KBM-7 (cell line): ENCODE measurements around the gene RPL32.

Source experiments
- DNase-seq: peaks from one replicate; pipeline ENCODE4 v3.0.0-alpha.2; 2015
- in situ Hi-C: fragments of 300-500 bp; cut with MboI; formaldehyde crosslinking; loops from 2 replicates; pipeline ENCODE4 v1.14.3; 2020; ENCODE audit warnings: low sequenced_read_pairs, low pct_unique_long_range_greater_than_20kb, mixed read lengths

Gene RPL32

DNA sequence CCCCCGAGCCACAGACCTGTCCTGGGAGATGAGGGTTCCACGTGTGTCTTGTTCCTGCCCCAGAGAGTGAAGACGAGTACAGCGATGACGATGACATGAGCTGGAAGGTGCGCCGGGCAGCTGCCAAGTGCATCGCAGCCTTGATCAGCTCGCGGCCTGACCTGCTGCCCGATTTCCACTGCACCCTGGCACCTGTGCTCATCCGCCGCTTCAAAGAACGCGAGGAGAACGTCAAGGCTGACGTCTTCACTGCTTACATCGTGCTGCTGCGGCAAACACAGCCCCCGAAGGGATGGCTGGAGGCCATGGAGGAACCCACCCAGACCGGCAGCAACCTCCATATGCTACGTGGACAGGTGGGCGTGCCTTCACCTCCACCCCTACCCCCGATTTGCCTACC is 26.3 kb downstream of the RPL32 start:
- DNase-seq = no peak
- in situ Hi-C loops = no loop called here

DNA sequence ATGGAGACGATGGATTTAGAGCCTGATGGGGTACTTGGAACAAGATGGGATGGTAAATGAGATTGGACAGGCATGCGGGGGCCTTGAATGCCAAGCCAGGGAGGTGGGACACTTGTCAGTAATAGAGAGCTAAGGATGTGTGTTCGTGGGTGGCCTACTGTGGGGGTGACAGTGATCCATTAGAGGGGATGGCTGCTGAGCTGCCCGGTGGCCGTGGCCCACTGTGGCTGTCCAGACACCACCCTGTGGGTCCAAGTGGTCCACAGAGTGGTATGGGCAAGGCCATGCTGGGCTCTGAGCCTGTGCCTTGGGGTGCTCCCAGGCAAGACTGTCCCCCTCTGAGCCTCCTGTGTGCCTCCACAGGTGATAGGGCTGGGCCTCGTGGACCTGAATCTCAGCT is 27.4 kb downstream of the RPL32 start:
- no peak for DNase-seq
- in situ Hi-C loops = no loop called here

DNA sequence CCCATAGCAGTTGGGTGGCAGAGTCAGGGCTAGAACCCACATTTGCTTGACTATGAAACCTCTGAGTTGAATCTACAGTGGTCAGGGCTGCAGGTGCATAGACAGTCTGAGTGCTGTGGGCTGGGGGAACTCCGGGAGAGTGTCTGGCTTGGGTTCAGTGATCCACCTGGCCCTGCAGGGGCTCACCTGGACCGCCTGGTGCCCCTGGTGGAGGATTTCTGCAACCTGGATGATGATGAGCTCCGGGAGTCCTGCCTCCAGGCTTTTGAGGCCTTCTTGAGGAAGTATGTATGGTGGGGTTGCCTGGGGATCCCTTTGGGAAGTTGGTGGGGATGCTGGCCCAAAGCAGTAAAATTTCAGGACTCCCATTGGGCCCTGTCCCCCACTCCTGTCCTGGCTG is 28.6 kb downstream of the RPL32 start:
- in situ Hi-C loops = no loop called here

DNA sequence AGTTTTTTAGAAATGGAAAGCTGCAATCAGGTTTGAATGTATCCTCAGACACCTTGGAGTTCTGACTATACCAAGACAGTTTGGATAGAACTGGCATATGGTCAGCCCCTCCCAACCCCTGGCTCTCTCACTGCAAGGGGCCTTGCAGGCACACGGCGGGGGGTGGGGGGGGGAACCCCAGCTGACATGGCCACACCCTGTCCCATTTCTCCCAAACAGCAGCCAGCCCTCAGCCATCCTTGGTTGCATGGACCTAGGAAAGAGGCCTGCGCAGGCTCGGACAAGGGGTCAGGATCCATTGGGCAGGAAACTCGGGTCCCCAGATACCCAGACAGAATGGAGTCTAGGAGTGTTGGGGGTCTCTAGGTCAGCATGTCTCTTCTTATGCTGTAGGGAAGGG is 30.4 kb downstream of the RPL32 start:
- no peak for DNase-seq
- in situ Hi-C loops = no loop called here

More for the DNA sequence above, 28.6 kb downstream of the RPL32 start:
- no peak for DNase-seq

DNA sequence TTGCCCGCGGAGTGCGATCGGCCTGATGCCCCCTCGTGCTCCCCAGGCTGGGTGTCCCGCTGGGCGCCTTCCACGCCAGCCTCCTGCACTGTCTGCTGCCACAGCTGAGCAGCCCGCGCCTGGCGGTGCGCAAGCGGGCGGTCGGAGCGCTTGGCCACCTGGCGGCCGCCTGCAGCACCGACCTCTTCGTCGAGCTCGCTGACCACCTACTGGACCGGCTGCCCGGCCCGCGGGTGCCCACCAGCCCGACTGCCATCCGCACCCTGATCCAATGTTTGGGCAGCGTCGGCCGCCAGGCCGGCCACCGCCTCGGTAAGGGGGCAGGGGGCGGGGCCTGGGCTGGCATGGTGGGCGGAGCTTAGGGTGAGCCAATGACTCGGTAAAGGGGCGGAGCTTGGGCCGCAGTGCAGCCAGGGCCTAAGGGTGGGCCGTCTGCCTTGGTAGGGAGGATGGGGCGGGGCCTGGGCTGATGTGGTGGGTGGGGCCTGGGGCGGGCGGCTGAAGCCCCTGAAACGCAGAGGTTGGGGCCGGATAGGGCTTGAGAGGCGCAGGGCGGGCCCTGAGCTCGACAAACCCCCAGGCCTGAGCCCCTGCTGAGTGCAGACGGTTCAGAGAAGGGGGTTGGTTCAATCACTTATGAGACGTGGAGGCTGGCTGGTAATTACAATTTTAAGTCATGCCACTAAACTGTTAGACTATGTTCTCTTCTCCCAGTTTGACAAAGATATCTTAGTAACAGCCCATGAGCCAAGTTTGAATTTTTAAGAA is 31.2 kb downstream of the RPL32 start:
- DNase-seq = peak; percentile 40
- in situ Hi-C loops = no loop called here

DNA sequence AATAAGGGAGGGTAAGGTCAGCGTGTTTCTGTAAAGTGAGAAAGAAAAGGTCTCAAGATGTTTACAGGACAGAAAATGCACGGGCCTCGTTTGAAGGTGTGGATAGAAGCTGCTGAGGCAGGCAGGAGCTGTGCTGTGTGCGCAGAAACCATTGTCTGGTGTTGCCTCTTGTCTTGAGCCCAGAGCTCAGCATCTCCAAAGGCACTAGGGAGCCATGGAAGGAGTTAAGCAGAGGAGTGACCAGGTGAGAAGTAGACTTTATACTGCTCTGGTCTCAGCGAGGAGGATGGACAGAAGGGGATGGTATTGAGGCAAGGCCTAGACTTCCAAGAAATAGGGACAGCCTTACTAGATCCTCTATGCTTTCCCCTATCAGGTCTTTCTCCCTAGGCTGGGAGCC is 31.9 kb downstream of the RPL32 start:
- no peak for DNase-seq
- in situ Hi-C loops = no loop called here

DNA sequence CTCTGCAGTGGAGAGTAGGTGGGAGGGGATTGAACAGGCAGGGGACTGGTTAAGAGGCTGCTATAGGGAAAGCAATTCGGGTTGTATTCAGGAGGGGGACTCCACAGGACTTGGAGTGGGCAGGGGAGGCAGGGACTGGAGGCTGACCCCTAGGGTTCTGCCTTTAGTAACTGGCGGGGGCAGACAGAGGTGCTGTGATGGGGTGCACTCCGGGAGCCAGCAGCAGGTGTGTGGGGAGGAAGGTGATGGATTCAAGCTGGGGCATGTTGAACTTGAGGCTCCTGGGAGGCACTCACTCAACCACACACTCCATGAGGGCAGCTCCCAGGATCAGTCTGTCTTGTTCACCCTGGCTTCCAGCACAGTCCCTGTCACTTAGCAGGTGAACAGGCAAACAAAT is 32.4 kb downstream of the RPL32 start:
- no peak for DNase-seq
- in situ Hi-C loops = no loop called here

DNA sequence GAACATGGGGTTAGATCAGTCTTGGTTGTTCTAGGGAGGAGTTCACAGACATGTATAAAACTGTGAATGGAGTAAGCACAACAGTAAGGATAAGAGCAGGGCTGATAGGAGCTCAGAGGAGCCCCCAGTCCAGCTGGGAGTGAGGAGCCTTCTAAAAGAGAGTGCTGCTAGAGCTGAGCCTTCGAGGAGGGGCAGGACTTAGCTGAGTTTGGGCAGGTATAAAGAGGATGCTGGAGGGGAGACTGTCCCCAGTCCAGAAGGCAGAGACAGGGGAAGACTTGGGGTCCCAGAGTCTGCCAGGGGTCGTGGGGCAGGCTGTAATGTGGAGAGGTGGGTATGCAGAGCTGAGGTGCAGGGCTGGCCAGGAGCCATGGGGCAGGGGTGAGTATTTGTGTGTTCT is 32.8 kb downstream of the RPL32 start:
- in situ Hi-C loops = no loop called here
- DNase-seq = no peak

DNA sequence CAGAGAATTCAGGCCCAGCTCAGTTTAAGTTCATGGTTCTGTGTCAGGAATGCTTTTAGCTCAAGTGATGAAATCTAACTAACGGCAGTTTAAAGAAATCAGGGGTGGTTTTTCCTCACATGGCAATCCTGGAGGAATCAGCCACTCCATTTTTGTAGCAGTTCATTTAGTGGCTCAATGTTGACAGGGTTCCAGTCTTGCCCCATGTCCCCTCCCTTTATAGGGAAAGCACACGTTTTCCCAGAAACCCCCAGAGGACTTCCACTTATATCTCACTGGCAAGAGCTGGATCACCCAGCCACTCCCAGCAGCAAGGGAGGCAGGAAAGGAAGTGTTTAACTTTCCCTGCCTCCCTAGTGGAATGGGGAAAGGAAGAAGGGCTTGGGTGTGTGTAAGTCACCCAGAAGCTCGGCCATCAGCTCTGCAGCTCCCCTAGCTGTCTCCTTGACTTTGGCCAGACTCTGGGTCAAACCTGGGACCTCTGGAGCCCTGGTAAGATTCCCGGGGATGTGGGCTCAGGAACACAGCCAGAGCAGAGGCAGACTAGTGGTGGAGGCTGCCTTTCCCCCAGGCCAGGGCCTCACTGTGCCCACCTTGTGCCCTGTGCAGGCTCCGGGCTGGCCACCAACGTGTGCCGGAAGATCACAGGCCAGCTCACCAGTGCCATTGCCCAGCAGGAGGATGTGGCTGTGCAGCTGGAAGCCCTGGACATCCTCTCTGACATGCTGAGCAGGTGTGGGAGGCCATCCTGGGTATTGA is 33.6 kb downstream of the RPL32 start:
- no peak for DNase-seq

DNA sequence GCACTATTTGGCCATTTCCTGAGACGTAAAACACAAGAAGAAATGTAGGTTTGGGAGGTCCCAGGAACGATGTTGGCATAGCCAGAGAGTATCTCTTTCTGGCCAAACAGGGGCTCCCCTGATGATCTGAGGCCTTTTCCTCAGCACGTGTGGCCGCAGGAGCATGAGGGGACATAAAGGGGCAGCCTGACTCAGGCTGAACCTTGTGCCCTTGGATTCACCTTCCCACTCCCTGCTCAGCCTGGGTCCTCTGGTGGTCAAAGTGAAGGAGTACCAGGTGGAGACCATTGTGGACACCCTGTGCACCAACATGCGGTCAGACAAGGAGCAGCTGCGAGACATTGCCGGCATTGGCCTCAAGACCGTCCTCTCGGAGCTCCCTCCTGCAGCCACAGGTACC is 34.3 kb downstream of the RPL32 start:
- in situ Hi-C loops = no loop called here
- DNase-seq = no peak

More for the DNA sequence above, 33.6 kb downstream of the RPL32 start:
- in situ Hi-C loops = no loop called here

DNA sequence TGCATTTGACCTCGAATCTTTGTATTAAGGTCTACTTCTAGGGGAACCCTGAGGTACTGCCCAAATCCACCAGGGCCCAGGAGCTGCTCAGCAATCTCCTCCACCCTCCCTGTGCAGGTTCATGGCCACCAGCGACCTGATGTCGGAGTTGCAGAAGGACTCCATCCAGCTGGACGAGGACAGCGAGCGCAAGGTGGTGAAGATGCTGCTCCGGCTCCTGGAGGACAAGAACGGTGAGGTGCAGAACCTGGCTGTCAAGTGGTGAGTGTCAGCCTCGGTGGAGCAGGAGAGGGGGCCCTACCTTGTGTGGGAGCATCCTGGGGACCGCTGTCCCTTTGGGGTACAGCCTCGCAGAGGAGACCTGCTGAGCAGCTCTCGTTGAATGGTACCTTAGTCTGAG is 38.0 kb downstream of the RPL32 start:
- no peak for DNase-seq
- in situ Hi-C loops = no loop called here

DNA sequence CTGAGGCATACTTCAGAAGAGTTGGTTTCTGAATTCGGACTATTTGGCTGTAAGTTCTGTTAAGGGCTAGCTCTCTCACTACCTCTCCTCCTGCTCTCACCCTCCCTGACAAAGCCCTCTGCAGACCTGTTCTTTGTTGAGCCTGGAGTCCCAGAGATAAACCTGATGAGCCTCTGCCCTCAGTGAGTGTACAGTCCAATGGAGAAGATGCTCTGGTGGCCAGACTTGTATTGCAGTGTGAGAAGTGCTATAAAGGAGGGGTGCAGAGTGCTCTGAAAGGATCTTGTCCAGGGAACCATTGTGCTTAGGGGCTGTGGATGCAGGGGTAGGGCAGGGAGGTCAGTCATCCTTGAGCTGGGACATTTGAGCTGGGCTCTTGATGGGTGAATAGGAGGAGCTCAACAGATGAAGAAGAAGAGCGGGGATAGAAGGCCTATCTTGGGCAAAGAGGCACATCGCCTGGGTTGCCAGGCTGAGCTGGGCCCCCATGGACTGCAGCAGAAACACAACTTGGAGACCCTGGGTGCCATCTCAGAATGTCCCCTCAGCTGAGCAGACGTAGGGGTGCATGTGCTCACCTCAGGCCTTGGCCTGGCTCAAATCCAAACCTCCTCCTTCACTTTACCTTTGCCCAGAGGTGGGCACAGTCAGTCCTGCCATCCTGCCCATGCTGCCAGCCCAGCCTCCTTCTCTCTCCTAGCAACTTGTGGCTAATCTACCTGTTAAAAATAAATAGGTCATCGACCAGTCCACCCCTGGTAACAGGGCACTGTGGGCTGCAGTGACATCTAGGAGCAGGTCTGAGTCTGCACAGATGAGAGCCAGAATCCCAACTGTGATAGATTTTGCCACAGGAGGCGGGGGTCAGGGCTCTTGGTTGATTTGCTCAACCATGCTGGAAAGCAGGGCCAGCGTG is 41.6 kb downstream of the RPL32 start:
- in situ Hi-C loops = no loop called here
- no peak for DNase-seq

DNA sequence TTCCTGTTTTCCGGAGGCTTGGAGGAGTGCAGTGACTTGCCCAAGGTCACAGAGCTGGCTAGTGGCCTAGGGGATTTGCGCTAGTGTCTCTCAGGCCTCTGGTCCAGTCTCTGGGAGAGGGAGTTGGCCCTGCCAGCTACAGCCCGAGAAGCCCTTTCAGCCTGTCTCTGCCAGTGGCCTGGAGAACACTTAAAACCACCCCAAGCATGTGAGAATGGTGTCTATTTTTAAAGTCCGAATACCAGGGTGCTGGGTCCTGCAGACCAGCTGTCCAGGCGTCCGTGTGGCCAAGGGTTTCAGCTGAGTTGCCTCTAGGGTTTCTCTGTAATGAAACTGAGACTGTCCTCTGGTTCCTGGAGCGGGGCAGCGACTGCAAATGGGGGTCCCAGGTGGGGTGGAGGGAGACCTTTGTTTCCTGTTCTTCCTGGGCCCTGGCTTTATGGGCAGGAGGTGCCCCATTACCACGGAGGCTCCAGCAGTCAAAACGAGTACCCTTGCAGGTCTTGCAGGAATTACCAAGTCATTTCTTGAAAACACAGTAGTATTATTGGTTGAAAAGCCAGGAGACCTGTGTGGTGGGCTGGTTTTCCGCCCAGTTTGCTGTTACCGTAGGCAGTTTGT is 42.7 kb downstream of the RPL32 start:
- no peak for DNase-seq
- in situ Hi-C loops = no loop called here

DNA sequence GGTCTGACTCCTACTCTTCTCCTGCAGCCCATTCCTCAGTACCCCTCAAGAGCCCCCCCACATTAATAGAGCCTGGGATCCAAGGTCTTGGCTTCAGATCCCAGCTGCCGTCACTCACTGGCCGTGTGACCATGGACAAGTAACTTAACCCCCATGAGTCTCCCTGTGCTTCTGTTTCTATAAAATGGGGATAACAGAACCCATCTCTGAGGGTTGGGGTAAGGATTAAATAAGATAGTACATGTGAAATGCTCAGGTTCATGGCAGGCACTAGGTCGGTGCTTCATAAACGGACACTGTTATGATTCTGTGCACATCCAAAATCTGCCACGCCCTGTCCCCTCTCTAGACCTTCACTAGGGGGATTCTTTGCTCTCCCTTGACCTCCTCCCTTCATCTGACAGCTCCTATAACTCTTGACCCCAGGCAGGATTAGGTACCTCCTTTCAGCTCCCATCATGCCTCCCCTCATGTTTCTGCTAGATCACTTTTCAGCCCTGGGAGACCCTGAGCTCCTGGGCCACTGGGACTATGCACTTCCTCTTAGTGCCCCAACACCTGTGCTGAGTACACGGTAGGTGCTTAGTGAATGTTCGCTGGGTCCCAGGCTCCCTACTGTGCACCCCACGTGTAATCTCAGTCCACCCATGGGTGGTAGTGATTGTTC is 43.3 kb downstream of the RPL32 start:
- DNase-seq = no peak
- in situ Hi-C loops = no loop called here

DNA sequence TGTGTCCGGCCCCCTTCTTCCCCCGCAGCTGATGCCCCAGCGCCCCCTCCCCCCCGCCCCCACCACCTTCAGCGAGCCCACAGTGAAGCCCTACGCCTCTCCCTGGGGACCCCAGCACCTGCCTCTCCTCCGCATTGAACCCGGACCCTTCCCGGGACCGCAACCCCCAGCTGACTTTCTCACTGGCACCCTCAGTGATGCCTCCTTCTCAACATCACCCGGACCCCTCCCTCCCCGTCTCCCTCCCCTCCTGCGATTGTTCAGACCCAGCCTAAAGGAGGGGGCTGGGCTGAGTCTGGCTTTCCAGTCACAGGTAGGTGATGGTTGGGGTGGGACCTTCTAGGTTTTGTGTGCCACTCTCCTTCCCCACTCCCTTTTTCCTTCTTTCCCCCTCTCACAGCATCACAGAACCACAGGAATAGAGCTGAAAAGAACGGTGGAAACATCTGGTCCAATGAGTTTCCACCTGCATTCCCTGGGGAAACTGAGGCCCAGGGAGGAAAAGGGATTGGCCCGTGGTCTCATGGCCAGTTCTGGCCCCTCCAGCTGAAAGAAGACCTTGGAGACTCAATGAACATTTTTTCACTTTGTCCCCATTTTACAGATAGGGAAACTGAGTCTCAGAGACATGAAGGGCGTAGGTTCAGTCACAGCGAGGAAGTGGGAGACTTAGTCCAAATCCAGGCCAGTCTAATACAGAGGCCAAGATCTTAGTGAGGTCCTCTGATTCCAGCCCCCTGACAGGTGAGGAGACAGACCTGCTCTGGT is 44.1 kb downstream of the RPL32 start:
- in situ Hi-C loops = no loop called here
- DNase-seq = no peak

DNA sequence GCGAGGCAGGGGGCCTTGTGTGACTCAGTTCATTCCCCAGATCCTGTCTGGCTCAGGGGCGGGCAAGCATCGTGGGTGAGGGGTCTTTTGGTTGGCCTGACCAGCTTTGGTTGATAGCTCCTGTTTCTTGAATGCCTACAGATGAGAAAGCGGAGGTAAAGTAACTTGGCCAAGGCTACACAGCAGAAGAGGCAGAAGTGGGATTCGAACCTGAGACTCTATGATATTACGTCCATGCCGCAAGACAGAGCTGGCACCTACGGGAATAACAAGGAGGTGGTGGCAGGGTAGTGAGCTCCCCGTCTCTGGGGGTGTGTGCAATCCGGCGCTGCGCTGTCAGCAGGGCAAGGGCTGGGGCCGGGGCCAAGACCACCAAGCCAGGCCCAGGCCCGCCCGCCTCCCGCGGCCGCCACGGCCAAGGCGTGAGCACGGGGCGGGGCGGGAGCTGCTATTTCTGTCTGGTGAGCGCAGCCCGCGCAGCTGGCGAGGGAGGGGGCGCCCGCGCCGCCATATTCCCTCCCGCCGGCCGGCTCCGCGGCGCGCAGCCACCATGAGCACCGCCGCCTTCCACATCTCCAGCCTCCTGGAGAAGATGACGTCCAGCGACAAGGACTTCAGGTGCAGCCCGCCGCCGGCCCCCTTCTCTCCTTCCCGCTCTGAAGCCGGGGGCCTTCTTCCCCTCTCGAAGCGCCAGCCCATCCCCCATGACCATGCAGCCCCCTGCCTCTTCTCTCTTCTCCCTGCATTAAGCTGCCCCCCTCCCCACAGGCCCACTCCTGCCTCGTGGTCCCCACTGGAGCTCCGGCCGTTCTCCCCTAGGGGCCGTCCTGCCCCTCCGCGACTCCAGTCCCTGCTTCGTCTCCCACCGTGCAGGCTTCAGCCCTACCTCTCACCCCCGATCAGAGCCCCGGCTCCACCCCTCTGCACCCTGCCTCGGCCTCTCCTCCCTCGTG is 44.9 kb downstream of the RPL32 start, which contains the start of gene CAND2:
CAND2 (plus strand) TSS at position 510 of the 953 bp plus-strand sequence; CDS start at position 551, 41 bp downstream.
- in situ Hi-C loops = no loop called here

DNA sequence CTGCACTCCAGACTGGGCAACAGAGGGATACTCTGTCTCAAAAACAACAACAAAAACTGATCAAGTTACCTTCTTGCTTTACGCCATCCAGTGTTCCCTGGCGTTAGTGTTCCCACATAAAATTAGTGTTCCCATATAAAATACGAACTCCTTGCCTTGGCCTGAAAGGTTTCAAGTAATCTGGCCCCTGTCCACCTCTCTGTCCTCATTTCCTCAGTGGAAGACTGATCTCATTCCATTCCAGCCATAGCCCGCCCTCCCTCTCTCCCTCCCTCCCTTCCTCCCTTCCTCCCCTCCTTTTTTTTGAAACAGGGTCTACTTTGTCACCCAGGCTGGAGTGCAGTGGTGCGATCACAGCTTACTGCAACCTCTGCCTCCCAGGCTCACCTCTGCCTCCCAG is 47.7 kb downstream of the RPL32 start:
- in situ Hi-C loops = no loop called here
- no peak for DNase-seq

More for the DNA sequence above, 44.9 kb downstream of the RPL32 start, which contains the start of gene CAND2:
- DNase-seq = no peak
